Fibroblast of skin of left biceps (primary cell): ENCODE results near the gene GABRD.

Source experiments
- DNase-seq, 2 experiments: peaks; one replicate each; pipeline ENCODE4 v3.0.0-alpha.2; 2013; ENCODE audit warnings: low read depth in 2 of 2

The GABRD gene

DNA sequence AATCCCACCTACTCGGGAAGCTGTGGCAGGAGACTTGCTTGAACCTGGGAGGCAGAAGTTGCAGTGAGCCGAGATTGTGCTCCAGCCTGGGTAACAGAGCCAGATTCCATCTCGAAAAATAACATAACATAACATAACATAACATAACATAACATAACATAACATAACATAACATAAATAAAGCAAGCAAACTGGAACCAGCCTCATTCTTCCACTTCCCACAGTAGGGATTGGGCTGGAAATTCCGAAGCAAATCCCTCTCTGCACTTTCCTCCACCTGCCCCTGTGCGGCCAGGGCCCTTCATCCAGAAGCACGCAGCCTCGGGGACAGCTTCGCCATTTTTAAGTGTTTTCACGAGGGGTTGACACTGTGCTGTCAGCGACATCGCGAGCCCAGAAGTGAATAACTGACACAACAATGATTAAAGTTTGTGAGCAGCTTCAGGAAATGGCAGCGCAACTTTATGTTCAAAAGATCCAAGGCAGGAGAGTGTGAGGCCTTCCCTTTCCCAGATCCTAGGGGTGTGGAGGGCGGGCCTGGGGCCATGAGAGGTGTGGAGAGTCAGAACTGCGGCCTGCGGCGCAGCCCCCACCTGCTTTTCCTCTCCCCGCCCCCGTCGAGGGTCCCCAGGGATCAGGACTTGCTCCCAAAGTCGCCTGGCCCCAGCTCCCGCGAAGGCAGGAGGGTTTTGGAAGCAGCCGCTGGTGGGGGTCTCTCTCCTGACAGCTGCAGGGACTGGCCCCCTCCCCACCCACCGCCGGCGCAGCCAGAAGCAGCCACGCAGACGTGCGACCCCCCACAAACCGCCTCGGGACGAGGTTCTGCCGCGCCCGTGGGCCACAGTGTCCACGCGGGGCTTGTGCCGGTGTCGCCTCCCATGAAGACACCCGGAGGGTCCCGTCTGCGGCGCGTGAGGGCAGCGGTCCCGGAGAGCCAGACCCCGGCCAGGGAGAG, 651 bp upstream of the GABRD start:
- no peak for DNase-seq

DNA sequence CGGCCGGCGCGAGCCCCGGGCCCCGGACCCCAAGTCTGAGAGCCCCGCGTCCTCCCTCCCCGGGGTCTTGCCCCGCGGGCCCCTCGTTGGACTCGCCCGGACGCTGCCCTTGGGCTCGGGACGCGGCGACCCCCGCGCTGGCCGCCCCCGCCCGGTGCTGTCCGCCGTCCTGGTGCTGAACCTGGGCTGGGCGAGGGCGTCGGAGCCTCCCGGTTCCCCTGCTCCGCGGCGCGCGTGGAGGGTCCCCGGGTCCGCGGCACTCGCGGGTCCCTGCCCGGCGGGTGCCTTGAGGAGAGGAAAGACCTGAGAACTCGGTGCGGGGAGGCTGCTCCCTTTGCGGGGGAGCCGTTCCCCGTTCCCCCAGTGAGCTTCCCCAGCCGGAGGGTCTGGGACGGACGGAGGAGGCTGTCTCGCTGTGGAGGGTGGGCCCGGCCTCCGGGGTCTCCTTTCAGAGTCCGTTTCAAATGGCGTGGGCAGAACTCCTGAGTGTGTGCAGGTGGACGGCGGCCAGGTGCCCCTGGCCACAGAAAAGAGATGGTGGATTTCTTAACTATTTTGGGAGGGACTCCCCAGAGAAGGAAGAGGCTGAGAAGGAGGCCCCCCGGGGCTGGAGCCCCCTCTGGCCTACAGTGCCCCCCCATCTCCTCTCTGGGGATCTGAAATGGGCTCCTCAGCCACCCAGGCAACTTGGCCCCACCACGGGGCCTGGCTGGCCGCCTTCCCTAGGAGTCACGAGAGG, 595 bp downstream of the GABRD start:
- no peak for DNase-seq

DNA sequence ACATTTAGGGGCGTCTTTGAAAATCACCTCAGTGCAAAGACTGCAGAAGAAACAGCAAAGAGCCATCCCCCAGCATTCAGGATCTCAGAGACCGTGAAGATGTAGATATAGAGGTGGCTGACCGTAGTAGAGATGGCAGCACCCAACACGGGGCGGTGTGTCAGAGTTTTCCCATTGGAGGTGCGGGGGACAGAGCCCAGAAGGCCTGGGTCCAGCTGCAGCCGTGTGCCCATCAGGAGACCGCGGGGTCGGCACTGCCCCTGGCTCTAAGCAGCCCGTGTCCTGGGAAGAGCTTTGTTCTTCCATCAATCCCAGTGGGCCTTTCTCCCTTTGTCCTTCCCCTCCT, 1.1 kb downstream of the GABRD start:
- no peak for DNase-seq

DNA sequence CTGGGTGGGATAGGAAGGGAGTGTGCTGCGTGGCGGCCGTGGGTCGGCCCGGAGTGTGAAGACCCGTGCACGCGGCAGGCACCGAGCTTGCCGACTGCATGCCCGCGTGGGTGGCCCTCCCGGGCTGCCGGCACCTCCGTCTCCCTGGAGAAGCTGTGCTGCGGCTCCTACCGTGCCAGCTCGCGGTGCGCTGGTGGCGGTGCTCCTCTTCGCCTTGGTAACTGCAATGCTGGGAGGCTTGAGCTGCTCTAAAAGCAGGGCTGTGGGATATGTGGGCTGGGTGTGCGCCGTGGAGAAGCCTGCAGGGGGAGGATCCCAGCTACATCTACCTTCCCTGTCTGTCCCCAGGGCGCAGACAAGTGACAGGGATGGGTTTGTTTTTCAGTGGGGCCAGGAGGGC, 2.4 kb downstream of the GABRD start:
- DNase-seq = no peak

DNA sequence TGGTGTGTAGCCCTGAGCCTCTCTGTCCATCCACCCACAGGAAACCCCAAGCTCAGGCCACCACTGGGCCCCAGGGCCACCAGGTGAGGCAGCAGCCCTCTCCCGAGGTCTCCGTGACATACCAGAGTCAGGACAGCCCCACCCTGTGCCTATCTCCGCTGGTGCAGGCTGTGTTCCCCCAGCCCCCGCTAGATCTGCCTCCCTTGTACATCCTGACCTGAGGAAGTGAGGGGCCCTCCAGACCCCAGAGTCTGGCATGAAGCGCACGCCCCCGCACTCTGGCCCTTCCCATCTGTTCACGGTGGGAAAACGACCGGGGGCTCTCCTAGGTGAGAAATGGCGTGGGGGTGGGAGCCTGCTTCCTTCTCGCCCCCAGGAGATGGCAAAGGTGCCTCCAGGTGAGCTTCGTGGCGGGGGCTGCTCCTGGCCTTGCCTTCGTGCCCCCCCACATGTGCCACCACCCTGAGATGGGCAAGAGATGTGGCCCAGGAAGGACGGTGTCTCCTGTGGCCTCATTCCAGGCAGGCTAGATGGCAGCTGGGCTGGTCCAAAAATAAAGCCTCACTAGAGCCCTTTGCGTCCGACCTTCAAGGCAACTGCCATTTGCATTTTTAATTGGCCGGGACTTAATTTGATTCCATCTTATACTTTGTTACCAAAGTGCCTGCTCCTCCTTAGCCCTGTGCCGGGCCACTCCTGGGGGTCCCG, 3.1 kb downstream of the GABRD start:
- no peak for DNase-seq

DNA sequence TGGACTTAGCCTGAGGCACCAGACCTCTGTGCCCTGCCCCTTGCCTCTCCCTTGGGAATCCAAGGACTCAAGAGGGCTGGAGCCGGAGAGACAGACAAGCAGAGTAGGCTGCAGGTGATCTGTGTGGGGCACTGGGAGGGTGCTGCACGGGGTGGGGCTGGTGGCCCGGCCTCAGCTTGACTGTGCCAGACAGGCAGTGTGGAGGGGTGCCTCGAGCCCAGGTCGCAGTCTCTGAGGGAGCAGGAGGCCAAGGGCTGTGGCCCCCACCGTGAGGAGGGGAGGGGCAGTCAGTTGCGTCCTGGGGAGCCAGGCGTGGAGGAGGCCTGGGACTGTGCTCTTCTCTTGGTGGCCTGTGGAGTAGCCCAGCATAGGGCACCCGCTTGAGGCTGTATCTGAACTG, 4.0 kb downstream of the GABRD start:
- no peak for DNase-seq

DNA sequence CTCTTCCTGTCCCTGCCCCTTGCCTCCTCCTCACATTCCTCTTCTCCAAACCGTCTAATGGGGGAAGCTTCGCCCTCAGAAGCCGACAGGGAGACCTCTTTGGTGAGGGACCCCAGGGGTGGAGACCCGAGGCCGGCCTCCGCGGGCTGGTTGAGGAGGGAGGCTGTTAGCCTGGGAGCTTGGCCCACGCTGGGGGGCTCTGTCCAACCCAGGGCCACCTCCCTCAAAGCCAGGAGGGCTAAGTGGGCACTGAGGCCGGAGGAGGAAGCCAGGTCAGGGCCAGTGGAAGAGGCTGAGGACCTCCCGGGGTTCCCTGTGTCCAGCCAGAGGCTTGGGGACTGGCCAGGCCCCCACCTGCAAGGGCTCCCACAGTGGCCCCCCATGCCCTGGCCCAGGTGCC, 5.3 kb downstream of the GABRD start:
- DNase-seq = no peak

DNA sequence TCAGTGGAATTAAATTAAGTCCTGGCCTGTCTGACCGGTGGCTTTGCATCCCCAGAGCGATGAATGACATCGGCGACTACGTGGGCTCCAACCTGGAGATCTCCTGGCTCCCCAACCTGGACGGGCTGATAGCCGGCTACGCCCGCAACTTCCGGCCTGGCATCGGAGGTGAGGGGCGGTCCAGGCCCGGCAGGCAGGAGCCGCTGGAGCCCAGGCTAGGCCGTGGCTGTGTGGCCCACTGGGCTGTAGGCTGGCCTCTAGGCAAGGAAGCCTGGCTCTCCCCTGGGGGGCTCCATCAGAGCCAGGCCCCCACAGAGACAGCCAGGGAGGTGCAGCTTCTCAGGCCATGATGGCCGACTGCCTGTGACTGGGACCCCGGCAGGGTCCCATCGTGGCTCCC, 5.7 kb downstream of the GABRD start:
- no peak for DNase-seq

DNA sequence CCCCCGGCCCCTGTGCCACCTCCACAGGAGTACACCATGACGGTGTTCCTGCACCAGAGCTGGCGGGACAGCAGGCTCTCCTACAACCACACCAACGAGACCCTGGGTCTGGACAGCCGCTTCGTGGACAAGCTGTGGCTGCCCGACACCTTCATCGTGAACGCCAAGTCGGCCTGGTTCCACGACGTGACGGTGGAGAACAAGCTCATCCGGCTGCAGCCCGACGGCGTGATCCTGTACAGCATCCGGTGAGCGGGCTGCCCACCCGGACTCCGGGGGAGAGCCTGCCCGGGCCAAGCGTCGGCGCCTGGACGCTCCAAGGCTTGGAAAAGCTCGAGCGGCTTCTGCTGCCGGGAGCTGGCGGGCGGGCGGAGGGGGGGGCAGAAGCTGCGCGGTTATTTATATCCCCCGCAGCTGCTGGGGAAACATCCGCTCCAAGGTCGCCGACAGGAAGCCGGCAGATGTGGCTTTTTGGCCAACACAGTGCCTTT, 6.4 kb downstream of the GABRD start:
- no peak for DNase-seq

DNA sequence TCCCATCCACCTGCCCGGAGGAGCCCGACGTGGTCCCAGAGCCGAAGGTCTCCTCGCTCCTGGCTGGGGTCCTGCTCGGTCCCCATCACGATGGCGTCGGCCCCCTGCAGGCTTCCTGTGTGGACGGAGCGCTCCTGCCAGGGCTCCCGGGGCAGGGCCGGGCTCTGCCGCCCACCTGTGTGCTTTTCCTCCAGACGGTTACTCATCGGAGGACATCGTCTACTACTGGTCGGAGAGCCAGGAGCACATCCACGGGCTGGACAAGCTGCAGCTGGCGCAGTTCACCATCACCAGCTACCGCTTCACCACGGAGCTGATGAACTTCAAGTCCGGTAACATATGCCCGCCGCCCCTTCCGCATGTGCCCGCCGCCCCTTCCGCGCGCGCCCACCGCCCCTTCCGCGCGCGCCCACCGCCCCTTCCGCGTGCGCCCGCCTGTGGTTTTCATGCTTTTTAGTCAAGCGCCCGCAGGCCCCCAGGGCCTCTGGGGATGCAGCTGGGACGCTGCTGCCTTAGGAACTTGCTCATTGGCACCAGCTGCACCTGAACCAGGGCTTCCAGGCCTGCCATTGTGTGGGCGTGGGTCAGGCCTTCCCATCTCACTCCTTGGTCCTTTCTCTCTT, 8.9 kb downstream of the GABRD start:
- no peak for DNase-seq

DNA sequence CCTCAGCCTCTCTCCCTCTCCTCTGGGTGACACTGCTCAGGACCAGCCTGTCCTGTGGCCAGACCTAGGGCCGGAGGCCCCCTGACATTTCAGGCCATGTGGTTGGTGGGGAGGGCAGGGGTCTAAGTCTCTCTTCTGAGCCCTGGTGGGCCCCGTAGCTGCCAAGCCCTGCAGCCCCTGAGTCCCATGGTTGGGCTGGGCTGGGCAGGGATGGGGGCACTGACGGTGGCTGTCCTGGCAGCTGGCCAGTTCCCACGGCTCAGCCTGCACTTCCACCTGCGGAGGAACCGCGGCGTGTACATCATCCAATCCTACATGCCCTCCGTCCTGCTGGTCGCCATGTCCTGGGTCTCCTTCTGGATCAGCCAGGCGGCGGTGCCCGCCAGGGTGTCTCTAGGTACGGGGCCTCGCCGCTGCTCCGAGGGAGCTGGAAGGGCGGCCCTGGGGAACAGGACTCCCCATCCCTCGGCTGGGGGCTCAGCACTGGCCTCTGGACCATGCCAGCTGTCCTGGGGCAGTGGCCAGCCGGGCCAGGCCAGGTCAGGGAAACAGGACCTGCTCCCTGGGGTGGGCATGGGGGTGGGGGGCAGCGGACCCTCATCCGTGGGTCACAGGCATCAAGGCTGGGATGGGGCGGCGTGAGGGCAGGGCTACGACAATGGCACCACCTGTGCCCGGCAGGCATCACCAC, 9.9 kb downstream of the GABRD start:
- DNase-seq = no peak

DNA sequence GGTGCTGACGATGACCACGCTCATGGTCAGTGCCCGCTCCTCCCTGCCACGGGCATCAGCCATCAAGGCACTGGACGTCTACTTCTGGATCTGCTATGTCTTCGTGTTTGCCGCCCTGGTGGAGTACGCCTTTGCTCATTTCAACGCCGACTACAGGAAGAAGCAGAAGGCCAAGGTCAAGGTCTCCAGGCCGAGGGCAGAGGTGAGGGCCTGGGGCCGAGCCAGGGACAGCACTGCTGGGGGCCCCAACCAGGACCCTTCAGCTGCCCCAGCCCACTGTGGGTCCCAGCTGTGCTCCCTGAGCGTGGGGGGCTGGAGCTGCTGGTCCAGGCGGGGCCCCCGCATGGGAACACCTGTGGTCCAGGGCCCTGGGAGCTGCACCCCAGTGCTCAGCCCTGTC, 10.4 kb downstream of the GABRD start:
- DNase-seq = no peak

DNA sequence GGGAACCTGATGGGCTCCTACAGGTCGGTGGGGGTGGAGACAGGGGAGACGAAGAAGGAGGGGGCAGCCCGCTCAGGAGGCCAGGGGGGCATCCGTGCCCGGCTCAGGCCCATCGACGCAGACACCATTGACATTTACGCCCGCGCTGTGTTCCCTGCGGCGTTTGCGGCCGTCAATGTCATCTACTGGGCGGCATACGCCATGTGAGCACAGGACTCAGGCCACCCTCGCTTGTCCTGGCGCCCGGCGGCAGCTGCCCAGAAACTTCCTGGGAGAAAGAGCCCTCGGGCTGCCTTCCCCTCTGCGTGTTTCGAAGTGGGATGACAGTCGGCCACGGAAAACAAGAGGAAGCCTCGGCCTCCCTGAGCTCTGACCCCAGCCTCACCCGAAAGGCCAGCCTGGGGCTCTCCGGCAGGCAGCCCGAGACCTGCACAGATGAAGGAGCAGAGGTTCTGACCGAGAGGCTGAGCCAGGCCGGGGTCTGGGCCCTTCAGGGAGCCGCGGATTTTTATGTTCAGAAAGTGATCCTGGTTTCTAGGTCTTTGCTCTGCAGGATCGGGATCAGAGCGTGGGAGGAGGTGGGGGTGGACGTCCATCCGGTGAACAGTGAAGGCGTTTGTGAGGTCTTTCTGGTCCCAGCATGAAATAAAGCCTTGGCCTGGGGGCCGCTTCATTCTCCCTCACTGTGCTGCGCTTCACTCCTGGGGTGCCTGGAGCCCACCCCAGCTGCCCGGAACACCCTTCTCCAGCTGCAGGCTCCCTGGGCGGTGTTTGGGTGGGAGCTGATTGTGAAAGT, 11.1 kb downstream of the GABRD start:
- no peak for DNase-seq

DNA sequence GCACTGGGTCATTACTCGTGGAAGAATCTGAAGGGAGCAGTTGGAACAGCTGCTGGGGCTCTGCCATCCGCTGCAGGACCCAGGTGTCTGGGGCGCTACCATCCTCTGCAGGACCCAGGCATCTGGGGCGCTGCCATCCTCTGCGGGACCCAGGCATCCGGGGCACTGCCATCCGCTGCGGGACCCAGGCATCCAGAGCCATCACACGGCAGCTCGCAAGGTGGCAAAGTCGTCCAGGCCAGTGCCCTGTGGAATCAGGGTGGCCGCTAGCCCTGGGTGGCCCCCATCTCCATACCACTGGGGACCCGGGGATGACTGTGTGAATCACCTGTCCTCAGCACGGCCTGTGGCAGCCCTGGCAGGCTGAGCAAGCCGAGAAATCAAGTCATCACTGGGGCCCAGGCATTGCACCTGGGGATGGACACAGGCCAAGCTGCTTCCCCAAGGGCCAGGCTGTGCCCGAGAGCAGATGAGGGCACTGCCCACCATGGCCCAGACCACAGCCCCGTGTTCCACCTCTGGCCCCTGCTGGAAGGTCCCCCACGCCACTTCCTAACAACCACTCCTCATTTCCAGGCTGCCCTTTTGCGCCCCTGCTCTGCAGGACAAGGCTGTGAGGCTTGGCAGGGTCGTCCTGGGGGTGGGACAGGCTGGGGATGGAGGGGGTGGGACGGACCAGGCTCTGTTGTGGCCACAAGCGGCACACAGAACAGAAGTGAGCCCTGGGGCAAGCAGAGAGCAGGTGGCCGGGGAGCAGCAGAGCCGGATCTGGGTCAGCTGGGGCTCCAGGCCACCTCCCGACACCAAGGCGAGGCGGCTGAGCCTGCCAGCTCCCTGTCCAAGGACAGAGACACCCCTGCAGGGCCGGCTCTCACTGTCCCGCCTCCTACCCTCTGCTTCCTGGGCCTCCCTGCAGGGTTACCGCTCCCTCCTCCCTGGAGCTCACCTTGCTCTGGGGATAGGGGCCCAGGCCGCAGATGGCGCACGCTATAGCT, 12.7 kb downstream of the GABRD start:
- no peak for DNase-seq

DNA sequence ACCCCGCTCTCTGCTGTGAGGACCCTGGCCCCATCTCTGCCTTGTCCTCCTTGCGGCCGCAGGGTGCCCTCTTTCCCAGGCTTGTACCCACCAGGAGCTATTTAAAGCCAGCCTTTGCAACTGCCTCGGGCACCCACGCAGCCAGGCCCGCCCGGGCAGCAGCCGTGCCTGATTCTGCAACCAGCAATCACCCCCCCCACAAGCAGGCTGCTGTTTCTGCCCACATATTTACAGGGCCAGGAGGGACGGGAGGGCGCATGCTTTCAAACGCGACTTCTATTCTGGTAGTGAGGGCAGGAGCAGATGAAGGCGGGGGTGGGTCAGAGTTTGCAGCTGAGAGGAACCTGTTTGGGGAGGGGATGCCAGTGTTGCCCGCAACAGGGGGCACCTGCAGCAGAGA, 13.6 kb downstream of the GABRD start:
- no peak for DNase-seq

DNA sequence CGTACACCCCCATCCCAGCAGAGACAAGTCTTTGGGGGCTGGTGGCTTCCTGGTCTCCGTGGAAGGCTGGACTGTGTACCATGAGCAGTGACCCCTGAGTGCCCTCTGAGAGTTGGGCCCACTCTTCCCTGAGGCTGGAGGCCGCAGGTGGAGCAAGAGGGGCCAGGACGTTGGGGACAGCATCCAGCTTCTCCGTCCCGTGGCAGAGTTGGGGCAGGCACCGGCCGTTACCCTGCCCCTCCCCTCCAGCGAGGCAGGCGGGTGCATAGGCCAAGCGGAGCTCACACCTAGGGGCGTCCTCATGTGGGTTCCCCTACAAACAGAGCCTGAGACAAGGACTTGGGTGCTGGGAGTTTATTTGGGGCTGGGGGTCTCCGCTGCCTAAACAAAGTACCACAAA, 14.0 kb downstream of the GABRD start:
- DNase-seq = no peak

DNA sequence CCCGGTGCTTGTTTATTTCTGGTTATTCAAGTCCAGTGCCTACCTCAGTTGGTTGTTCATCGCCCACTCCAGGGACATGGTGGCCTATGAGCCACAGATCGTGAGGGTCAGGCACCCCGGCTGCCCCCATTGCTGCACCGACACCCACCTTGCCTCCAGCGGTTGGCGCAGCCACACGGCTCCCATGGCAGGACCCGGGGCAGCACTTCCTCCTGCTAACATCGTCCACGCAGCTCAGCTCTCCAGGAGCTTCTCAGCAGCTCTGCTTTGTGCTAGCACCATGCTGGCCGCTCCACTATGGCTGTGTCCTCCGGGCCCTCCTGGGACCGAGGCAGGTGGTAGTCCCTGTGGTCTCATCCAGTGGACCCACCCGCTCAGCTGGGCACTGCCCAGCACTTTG, 17.1 kb downstream of the GABRD start:
- DNase-seq = no peak

DNA sequence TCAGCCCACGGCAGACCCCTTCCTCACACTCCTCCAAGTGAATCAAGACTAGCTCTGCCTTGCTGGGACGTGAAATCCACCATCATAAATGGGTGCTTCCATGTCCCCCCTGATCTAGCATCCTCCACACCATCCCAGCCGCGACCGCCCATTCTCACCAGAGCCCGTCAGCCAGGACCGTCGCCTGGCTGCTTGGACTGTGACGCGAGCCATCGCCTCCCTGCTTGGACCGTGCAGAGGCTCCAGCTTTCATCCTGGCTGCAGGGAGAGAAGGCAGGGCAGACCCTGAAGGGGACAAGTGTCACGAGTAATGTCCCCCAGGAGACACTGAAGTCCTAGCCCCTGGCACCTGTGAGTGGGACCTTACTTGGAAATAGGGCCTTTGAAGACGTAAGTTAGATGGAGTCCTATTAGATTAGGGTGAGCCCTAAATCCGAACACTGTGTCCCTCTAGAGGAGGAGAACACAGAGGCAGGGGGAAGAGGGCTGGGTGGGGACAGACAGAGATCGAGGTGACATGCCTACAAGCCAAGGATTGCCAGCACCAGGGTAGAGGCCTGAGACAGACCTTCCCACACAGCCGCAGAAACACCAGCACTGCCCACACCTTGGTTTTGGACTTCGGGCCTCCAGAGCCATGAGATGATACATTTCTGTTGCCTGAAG, 18.3 kb downstream of the GABRD start:
- no peak for DNase-seq

DNA sequence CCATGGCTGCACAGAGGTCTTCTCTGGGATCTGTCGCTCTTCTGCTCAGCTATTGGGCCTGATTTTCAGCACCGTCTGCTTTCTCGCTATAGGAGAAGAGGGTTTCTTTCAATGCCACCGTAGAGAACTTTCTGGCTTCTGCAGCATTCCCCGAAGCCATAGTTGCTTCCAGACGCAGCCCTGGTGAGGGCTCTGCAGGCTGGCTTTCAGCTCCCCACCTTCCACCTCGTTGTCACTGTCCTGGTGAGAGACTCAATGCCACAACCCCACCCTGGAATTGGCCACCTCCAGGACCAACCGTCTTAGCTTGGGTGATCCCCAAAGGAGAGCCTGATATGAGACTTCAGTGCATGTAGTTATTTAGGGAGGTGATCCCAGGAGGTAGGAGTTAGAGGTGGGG, 19.1 kb downstream of the GABRD start:
- DNase-seq = no peak
